Measurements from ENCODE around the gene IQUB. TPM values are rescaled to one million over a fixed set of nuclear protein-coding genes. Genes with fewer than 3 reads are reported as not detected.

IQUB gene
- polyA plus RNA-seq, 1 donor (not counting 4 experiments of a cell fraction or from before 2014, with no cell fraction given), result 0.04 TPM

DNA sequence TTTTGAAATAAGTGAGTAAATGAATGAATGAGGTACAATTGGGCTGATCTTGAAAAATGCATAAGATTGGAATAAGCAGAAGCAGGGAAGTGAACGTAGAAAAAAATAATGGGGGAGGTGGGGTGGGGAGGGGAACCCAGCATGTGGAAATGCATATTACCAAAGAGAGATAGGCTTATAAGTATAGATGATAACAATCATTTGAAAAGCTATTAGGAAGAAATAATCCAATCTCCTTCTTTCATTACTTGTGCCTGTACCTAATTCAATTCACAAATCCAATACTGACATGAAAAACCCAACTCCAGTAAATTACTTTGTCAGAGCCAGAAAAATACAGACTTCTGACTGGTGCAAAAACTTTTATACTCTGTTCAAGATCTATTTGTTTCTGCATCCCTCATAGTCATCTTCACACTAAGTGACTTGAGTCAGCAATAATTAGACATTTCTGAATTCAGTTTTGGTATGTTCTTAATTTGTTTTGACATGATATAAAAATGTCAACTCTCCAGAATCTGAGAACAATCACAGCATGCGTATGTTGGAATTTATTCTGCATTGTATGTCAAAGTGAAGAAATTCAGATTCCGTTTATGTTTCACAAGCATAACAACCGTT lies 99.2 kb downstream of the IQUB start:
- no peak overlapping the region for H2AFZ ChIP-seq (ENCODE audit: control insufficient read depth, low read length)
- dilution Hi-C loops (cut with MboI; ENCODE audit: extremely low pct_ligation_motif_present, low sequenced_read_pairs), result no loop called here
- H3K9ac ChIP-seq (ENCODE audit: control insufficient read depth, extremely low read depth, insufficient read depth, low read length), result no peak overlapping the region
- H3K36me3 ChIP-seq (ENCODE audit: control insufficient read depth in 2 of 2, extremely low read depth in 1 of 2, insufficient read depth in 2 of 2, low read length in 2 of 2), result no peaks in the 10 kb centered on the region
- H3K27ac ChIP-seq (ENCODE audit: control insufficient read depth, insufficient read depth, low read length), result no peak overlapping the region
- no peaks in the 10 kb centered on the region for H3K4me1 ChIP-seq (ENCODE audit: control insufficient read depth, extremely low read depth, insufficient read depth, low read length)
- FAIRE-seq (no peak), DNase-seq (ENCODE audit: low read depth, low spot score) (no peak)
- H3K9me1 ChIP-seq (ENCODE audit: control insufficient read depth, extremely low read depth, insufficient read depth, low read length), result no peaks in the 10 kb centered on the region
- no peaks in the 10 kb centered on the region for H3K27me3 ChIP-seq (ENCODE audit: control insufficient read depth, extremely low read depth, insufficient read depth, low read length)
- H3K4me3 ChIP-seq (ENCODE audit: control insufficient read depth in 2 of 3, extremely low read depth in 1 of 3, insufficient read depth in 2 of 3, low read depth in 1 of 3, low read length in 3 of 3), result no peak overlapping the region
- no peaks in the 10 kb centered on the region for H3K79me2 ChIP-seq (ENCODE audit: control insufficient read depth, insufficient read depth, low read length)
- no peaks in the 10 kb centered on the region for H4K20me1 ChIP-seq (ENCODE audit: control insufficient read depth, extremely low read depth, insufficient read depth, low read length)
- H3K9me3 ChIP-seq (ENCODE audit: control insufficient read depth, low read depth, low read length), result no peaks in the 10 kb centered on the region
- TF ChIP-seq, protein P1, sequence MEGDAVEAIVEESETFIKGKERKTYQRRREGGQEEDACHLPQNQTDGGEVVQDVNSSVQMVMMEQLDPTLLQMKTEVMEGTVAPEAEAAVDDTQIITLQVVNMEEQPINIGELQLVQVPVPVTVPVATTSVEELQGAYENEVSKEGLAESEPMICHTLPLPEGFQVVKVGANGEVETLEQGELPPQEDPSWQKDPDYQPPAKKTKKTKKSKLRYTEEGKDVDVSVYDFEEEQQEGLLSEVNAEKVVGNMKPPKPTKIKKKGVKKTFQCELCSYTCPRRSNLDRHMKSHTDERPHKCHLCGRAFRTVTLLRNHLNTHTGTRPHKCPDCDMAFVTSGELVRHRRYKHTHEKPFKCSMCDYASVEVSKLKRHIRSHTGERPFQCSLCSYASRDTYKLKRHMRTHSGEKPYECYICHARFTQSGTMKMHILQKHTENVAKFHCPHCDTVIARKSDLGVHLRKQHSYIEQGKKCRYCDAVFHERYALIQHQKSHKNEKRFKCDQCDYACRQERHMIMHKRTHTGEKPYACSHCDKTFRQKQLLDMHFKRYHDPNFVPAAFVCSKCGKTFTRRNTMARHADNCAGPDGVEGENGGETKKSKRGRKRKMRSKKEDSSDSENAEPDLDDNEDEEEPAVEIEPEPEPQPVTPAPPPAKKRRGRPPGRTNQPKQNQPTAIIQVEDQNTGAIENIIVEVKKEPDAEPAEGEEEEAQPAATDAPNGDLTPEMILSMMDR (optimal IDR thresholded peaks at IDR 0.05 in 1 of 3, IDR thresholded peaks at IDR 0.05 in 1 of 3, conservative IDR thresholded peaks at IDR 0.05 in 1 of 3; ENCODE audit: extremely low read depth in 1 of 3, insufficient read depth in 2 of 3, low read length in 3 of 3), result no peak
- TF ChIP-seq EZH2 (IDR thresholded peaks at IDR 0.05; ENCODE audit: low read length), result no peak
- H3K4me2 ChIP-seq (ENCODE audit: control insufficient read depth, extremely low read depth, insufficient read depth, low read depth, low read length), result no peak overlapping the region

DNA sequence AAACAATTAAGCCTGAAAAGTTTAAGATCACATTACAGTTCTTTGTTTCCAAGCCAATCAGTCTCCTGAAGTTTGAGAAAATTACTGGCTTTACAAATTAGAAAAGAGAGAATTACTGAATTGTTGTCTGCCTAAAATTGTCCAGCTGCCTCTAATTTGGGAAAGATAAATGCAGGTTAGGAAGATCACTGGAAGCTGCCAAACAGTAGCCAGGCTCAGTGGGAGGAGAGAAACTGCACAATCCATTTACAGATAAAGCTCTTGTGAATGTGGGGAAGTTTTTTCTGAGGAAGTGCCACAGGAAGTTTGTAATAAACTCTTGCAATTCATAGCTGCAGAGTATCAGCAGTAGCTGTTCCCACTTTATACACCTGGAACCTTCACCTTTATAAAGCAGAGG lies 100.7 kb downstream of the IQUB start:
- dilution Hi-C loops (cut with MboI; ENCODE audit: extremely low pct_ligation_motif_present, low sequenced_read_pairs), result no loop called here
- Histone ChIP-seq H3K9me1 (ENCODE audit: control insufficient read depth, extremely low read depth, insufficient read depth, low read length) (no peaks in the 10 kb centered on the region), H3K27ac (ENCODE audit: control insufficient read depth, insufficient read depth, low read length) (no peak overlapping the region), H3K4me3 (ENCODE audit: control insufficient read depth in 2 of 3, extremely low read depth in 1 of 3, insufficient read depth in 2 of 3, low read depth in 1 of 3, low read length in 3 of 3) (no peak overlapping the region), H3K9me3 (ENCODE audit: control insufficient read depth, low read depth, low read length) (no peaks in the 10 kb centered on the region), H3K36me3 (ENCODE audit: control insufficient read depth in 2 of 2, extremely low read depth in 1 of 2, insufficient read depth in 2 of 2, low read length in 2 of 2) (no peaks in the 10 kb centered on the region), H3K4me1 (ENCODE audit: control insufficient read depth, extremely low read depth, insufficient read depth, low read length) (no peaks in the 10 kb centered on the region), H2AFZ (ENCODE audit: control insufficient read depth, low read length) (no peak overlapping the region), H3K4me2 (ENCODE audit: control insufficient read depth, extremely low read depth, insufficient read depth, low read depth, low read length) (no peak overlapping the region), H3K79me2 (ENCODE audit: control insufficient read depth, insufficient read depth, low read length) (no peaks in the 10 kb centered on the region), H3K27me3 (ENCODE audit: control insufficient read depth, extremely low read depth, insufficient read depth, low read length) (no peaks in the 10 kb centered on the region), H3K9ac (ENCODE audit: control insufficient read depth, extremely low read depth, insufficient read depth, low read length) (no peak overlapping the region), H4K20me1 (ENCODE audit: control insufficient read depth, extremely low read depth, insufficient read depth, low read length) (no peaks in the 10 kb centered on the region)
- no peak for DNase-seq (ENCODE audit: low read depth, low spot score)
- no peak for FAIRE-seq
- no peak for TF ChIP-seq EZH2 (IDR thresholded peaks at IDR 0.05; ENCODE audit: low read length)
- TF ChIP-seq, protein P1 (optimal IDR thresholded peaks at IDR 0.05 in 1 of 3, IDR thresholded peaks at IDR 0.05 in 1 of 3, conservative IDR thresholded peaks at IDR 0.05 in 1 of 3; ENCODE audit: extremely low read depth in 1 of 3, insufficient read depth in 2 of 3, low read length in 3 of 3), result no peak
